Bone marrow (tissue), 2 donors: ENCODE data around the gene GPATCH2L.

Experiments
- DNase-seq, 2 donors: peaks; one replicate each; lab custom pipeline; 2025; lab: John Stamatoyannopoulos, UW

Gene GPATCH2L

DNA sequence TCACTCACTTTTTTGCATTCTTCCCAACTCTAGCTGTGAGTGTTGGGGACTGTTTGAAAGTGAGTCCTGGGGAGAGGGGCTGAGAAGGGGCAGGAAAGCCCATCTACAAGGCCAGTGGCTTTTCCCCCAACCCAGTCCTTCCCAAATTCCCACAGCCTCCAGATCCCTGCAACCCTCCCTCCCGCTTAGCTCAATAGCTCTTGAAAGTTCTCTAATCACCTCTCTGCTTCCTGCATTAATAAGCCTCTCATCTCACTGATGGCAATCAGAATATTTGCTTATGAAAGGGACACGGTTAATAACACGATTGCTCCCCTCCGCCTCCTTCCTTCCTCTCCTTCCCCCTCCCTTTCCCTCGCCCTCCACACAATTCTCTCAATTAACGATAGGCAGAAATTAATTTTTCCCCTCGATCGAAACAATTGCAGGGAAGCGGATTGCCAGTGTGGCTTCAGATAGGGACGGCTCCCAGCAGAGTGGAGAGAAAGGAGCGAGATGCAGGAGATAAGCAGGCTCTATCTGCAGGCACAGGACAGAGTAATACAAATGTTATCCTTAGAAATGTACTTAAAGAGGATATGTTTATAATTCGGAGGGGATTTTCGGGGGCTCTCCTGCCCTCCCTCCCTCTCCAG lies 15.1 kb upstream of the GPATCH2L start:
- no peak for DNase-seq

- no peak for DNase-seq
Observed at GRCh38 chr14:76138119-76138757, 13.5 kb upstream of the GPATCH2L start.

GRCh38 chr14:76138758-76139723 lies 12.7 kb upstream of the GPATCH2L start:
- no peak for DNase-seq

DNA sequence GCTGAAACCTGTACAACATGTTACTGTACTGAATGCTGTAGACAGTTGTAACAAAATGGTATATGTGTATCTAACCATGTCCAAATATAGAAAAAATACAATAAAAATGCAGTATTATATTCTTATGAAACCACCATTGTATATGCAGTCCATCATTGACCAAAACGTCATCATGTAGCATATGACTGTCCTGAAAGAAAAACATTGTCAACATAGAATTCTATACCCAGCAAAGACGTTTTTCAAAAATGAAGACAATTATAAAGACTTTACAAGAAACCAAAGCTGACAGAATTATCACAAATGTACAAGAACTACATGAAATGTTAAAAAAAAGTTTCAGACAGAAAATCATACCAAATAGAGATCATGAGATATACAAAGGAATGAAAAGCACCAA lies 8.1 kb upstream of the GPATCH2L start:
- DNase-seq: no peak

GRCh38 chr14:76146976-76147375 lies 4.7 kb upstream of the GPATCH2L start:
- DNase-seq: no peak

GRCh38 chr14:76149196-76149595 lies 2.5 kb upstream of the GPATCH2L start:
- DNase-seq: no peak

- peak; percentile 77 to 96 for DNase-seq
Observed at GRCh38 chr14:76152333-76152681, 585 bp downstream of the GPATCH2L start.

GRCh38 chr14:76153919-76154318 lies 2.2 kb downstream of the GPATCH2L start:
- no peak for DNase-seq

- no peak for DNase-seq
Observed at GRCh38 chr14:76154539-76155126, 2.9 kb downstream of the GPATCH2L start.

- DNase-seq: no peak
Observed at GRCh38 chr14:76163668-76164363, 12.1 kb downstream of the GPATCH2L start.

DNA sequence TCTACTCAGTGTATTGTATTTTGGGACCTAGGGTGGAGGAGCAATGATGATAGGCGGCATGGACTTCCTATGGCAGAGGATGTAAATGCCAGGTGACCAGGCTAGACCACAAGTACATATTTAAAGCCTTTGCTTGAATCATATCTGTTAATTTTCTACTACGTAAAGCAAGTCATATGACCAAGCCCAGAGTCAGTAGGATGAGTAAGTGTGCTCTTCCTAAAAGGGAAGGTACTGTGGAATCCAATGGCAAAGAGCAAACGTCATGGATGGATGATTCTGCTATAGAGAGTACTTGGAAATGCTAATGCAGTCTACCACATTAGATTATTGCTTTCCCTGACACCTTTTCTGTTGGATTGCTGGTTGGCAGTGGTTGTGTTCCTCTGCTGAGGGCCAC lies 16.8 kb downstream of the GPATCH2L start:
- no peak for DNase-seq

DNA sequence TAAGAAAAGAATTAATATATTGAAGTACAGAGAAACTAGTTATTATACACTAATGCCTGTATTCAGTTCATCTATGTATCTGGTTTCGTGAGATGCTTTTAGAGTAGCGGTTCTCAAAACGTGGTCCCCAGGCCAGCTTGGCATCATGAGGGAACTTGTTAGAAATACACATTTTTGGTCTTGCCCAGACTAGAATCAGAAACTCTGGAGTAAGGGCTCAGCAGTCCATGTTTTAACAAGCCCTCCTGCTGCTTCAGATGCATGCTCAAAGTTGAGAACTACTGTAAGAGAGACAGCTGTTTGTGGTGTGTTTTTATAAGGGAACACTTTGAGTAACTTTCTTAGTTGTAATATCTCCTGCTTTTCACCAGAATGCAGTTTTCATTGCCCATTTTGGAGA lies 18.1 kb downstream of the GPATCH2L start:
- no peak for DNase-seq

GRCh38 chr14:76174982-76175381 lies 23.3 kb downstream of the GPATCH2L start:
- no peak for DNase-seq

- no peak for DNase-seq
Observed at GRCh38 chr14:76175942-76176341, 24.2 kb downstream of the GPATCH2L start.

DNA sequence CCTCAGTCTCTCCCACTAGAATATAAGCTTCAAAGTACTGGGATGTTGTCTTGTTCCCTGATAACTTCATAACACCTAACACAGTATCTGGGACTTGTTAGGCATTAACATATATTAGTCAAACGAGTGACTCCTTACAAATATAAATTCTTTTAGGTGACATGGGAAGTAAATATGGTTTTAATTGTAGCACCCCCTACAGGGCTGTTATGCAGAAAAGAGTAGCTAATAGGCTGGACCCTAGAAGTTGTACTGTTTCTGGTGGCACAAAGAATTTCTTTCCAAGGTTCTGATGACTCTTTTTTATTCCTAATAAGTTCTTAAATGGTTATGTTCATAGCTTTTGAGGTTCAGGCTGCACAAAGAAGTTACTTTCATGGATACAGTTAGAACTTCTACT lies 29.8 kb downstream of the GPATCH2L start:
- DNase-seq: no peak

- DNase-seq: no peak
Observed at GRCh38 chr14:76186308-76187027, 34.7 kb downstream of the GPATCH2L start.

GRCh38 chr14:76191297-76191696 lies 39.6 kb downstream of the GPATCH2L start:
- peak in 1 of 2 donors; percentile 85 for DNase-seq

GRCh38 chr14:76193696-76194095 lies 42.0 kb downstream of the GPATCH2L start:
- no peak for DNase-seq

DNA sequence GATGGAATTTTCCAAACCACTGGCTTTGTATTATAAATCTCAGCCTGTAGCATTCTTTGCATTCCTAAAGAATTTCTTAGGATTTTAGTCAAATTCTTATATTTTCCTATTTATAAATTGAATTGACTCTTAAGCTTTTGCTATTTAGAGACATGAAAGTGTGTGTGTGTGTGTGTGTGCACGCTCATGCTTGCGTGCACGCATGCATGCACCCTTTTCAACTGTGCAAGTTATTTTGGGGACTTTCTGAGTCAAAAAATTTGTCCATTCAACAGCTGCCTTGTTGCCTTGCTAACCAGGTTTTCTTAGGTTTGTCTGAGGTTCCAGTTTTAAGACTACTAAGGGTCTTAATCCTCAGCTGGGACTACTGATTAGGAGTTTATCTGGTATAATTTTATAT lies 42.6 kb downstream of the GPATCH2L start:
- no peak for DNase-seq

- no peak for DNase-seq
Observed at GRCh38 chr14:76195003-76195402, 43.3 kb downstream of the GPATCH2L start.

DNA sequence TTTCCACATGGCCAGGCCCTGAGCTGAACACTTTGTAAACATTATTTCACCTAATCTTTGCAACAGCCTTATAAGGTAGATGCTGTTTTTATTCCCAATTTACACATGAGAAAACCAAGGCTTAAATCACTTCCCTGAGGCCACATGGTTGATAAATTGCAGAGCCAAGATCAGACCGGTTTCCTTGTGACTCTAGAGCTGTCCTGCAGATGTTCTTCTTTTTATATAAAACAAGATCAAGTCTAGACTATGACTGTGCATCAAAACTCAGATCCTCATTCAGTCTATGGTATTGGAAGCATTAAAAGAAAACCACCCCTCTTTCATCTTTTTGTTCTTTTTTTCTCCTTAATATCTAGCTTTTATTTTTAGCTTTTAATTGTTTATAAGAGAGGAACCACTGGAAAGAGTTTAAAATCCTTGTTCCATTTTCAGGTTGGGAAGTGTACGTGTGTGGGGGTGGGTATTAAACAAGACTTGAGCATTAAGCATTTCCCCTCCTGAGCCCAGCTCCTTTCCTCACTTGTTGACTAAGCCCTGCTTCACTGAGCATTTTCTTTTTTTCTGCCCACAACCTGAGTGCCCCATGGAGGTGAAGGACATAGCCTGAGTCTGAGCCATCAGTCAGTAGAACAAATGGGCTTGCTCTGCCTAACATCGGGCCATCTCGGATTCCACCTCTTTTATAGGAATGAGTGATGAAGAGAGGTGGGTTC lies 45.4 kb downstream of the GPATCH2L start:
- no peak for DNase-seq
